AG10803 (cell line): Measurements from ENCODE around the gene LCE1F.
A peak's percentile ranks its signal among the peaks of the same experiment; 100 is the strongest.

ENCODE experiments used
- DNase-seq: peaks from one replicate; pipeline ENCODE4 v3.0.0; 2010; ENCODE audit warnings: low read depth
- H3K4me3 ChIP-seq: 2 replicates; pipeline ENCODE4 v1.5.1; 2011; ENCODE audit warnings: mild to moderate bottlenecking, low read length, control low read depth
- TF ChIP-seq, protein P1 (sequence below): conservative IDR thresholded peaks from 2 replicates; pipeline ENCODE4 v1.5.1; 2011; ENCODE audit warnings: mild to moderate bottlenecking, low read length, control low read depth, inconsistent platforms

The LCE1F gene

DNA sequence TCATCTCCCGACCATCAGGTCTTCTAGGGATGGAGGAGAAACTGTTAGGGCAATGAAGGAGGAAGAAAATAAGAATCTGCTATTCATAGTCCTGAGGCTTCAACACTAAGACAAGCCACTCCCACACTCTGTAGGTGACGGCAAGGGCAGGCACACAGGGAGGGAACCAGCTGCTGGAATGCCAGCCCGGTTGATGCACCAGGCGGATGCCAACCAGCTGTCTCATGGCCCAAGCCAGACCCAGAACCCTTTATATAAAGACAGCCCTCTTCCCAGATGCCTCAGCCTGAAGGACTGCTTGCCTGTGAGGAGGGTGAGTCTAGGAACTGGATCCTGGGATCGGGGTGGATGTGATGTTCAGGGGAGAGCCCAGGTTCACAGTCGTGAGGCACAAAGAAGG is 17.2 kb upstream of the LCE1F start, which contains the start of gene KPRP:
Gene KPRP (plus strand): TSS at position 279 of the 400 bp plus-strand sequence. CDS start 1,564 bp downstream, outside the sequence.
- TF ChIP-seq, protein P1, sequence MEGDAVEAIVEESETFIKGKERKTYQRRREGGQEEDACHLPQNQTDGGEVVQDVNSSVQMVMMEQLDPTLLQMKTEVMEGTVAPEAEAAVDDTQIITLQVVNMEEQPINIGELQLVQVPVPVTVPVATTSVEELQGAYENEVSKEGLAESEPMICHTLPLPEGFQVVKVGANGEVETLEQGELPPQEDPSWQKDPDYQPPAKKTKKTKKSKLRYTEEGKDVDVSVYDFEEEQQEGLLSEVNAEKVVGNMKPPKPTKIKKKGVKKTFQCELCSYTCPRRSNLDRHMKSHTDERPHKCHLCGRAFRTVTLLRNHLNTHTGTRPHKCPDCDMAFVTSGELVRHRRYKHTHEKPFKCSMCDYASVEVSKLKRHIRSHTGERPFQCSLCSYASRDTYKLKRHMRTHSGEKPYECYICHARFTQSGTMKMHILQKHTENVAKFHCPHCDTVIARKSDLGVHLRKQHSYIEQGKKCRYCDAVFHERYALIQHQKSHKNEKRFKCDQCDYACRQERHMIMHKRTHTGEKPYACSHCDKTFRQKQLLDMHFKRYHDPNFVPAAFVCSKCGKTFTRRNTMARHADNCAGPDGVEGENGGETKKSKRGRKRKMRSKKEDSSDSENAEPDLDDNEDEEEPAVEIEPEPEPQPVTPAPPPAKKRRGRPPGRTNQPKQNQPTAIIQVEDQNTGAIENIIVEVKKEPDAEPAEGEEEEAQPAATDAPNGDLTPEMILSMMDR = no peak
- no peak for DNase-seq
- no peak within 1 kb of the TSS for H3K4me3 ChIP-seq

DNA sequence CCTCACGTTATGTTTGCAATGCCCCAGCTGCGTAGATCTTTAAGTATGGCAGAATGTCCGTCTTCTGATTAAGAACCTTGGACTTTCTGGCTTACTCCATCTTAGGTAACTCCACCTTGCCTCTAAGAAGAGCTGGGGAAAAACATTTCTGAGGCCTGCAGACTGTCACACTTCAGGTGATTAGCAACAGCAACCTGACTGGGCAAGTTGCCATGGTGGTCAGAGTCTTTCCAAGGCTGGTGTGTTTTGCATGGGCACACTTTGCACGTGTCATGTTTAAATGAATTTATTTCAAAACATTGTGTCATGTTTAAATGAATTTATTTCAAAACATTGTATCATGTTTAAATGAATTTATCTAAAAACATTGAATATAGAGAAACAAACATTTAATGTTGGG is 16.3 kb upstream of the LCE1F start:
- no peak for DNase-seq
- TF ChIP-seq, protein P1 = no peak
- H3K4me3 ChIP-seq = no peak overlapping the region

DNA sequence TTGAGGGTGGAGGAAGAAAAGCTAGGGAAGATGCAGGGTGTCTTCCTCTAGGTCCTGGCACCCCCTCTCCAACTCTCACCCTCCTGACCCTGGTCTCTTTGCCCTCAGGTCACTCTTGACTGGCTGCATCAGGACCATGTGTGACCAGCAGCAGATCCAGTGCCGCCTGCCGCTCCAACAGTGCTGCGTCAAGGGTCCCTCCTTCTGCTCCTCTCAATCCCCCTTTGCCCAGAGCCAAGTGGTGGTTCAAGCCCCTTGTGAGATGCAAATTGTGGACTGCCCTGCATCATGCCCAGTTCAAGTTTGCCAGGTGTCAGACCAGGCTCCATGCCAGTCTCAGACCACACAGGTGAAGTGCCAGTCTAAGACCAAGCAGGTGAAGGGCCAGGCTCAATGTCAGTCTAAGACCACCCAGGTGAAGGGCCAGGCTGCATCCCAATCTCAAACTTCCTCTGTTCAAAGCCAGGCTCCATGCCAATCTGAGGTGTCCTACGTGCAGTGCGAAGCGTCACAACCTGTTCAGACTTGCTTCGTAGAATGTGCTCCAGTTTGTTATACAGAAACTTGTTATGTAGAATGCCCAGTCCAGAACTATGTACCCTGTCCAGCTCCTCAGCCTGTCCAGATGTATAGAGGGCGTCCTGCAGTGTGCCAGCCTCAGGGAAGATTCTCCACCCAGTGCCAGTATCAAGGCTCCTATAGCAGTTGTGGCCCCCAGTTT is 15.3 kb upstream of the LCE1F start:
- H3K4me3 ChIP-seq = no peak overlapping the region
- TF ChIP-seq, protein P1 = no peak
- DNase-seq = no peak

DNA sequence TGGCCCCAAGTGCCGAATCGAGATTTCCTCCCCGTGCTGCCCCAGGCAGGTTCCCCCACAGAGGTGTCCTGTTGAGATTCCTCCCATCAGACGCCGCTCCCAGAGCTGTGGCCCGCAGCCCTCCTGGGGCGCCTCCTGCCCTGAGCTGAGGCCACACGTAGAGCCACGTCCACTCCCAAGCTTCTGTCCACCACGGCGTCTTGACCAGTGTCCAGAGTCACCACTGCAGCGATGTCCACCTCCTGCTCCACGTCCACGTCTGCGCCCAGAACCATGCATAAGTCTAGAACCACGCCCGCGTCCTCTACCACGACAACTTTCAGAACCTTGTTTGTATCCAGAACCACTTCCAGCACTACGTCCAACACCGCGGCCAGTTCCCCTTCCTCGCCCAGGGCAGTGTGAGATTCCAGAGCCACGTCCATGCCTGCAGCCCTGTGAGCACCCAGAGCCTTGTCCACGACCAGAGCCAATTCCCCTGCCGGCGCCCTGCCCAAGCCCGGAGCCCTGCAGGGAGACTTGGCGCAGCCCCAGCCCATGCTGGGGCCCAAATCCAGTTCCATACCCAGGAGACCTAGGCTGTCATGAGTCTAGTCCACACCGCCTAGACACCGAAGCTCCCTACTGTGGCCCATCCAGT is 14.3 kb upstream of the LCE1F start:
- no peak for DNase-seq
- TF ChIP-seq, protein P1 = no peak
- H3K4me3 ChIP-seq = no peak overlapping the region

DNA sequence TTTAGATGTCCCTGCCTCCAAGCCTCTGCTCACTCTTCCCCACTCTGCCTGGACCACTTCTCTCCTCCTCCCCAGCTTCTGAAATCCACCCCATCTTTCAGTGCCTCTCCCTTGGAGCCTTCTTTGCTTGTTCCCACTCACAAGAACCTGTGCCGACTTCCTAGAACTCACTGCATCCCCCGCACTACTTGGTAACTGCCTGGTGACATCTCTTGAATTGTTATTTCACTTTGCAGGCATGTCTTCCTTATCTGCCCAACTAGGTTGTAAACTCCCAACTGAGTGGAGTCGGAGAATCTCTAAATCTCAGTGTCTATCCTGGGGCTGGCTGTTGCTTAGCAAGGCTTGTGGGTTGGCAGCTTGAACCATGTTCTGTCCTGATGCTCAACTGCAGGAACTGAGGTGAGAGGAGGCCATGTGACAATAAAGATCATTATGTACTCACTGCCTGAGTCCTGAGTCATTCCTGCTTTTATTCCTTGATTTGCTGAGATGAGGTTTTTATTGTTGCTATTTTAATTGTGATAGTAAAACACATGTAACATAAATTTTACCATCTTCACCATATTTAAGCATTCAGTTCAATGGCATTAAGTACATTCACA is 13.2 kb upstream of the LCE1F start:
- TF ChIP-seq, protein P1 = no peak
- no peak for DNase-seq
- no peak overlapping the region for H3K4me3 ChIP-seq

DNA sequence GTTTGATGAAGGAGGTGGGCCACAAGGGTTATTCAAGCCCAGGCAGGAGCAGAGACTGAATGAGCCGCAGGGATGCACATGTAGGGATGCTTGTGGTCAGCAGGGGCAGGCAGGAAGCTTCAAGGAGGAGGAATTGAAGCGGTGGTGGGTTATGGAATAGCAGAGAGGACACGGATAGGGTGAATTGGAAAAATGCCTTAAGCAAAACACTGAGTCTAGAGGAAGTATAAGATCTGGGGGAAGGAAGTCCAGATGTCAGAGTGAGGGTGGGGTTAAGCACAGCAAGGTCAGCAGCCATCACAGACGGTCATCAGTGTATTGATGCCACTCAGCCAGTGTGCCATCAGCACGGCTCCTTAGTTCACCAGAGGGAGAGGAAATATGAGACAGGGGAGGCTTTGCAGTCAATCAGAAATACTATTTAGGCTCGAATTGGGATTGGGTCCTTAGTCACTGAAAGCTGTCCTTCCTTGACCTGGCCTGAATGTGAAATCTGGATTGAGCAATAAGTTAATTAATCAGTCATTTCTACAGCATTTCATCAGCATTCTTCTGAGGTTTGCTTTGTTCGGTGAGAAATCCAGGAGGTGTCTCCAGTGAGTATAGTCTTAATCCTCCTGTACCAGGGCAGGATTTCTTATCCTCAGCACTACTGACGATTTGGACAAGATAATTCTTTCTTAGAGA is 6.0 kb upstream of the LCE1F start:
- TF ChIP-seq, protein P1 = peak; percentile 20
- peak; percentile 73 for DNase-seq
- H3K4me3 ChIP-seq = no peak overlapping the region
